Adrenal gland (tissue), 12 donors: ENCODE data around the gene ID1. TPM values are rescaled to one million over a fixed set of nuclear protein-coding genes. Genes with fewer than 3 reads are reported as not detected.

ENCODE experiments used
- DNase-seq, 7 donors: peaks; one replicate each; pipeline ENCODE4 v3.0.0-alpha.2; 2019 to 2020
- H3K27ac ChIP-seq, 5 donors: fragments of 200-600 bp; sonication (generic) in 4 of 5; 1 replicate in 3 of 5; 2 replicates in 2 of 5; pipeline versions ENCODE4 v1.5.1 to v1.8.0; 2016 to 2020; ENCODE audit warnings: mild to moderate bottlenecking in 1 of 5
- H3K27me3 ChIP-seq: fragments of 200-600 bp; 2 replicates; pipeline ENCODE4 v1.8.0; 2021
- H3K36me3 ChIP-seq, 2 donors: fragments of 200-600 bp; replicated peaks in 1 of 2; 1 replicate in 1 of 2; 2 replicates in 1 of 2; pipeline versions ENCODE4 v1.5.1 to v1.8.0; 2018 to 2022
- H3K4me1 ChIP-seq, 2 donors: fragments of 200-600 bp; replicated peaks in 1 of 2; 1 replicate in 1 of 2; 2 replicates in 1 of 2; pipeline versions ENCODE4 v1.5.1 to v1.8.0; 2018 to 2021
- H3K4me3 ChIP-seq, 4 donors: fragments of 200-600 bp; sonication (generic) in 3 of 4; one replicate each; pipeline ENCODE4 v1.5.1; 2016 to 2018
- H3K9me3 ChIP-seq, 3 donors: fragments of 200-600 bp; sonication (generic) in 1 of 3; replicated peaks in 1 of 3; 1 replicate in 2 of 3; 2 replicates in 1 of 3; pipeline versions ENCODE4 v1.5.1 to v1.8.0; 2016 to 2021
- POLR2A ChIP-seq, 2 donors: fragments of 450-650 bp; IDR thresholded peaks; one replicate each; pipeline ENCODE4 v1.6.1; 2017; ENCODE audit warnings: antibody characterized with exemption in 2 of 2, mild to moderate bottlenecking in 2 of 2, moderate library complexity in 1 of 2
- WGBS, 4 donors: extraction: QIAGEN DNeasy Blood & Tissue Kit in 2 of 4; methylation state at CpG; one replicate each; pipeline versions ENCODE4 v1.1.5 to v1.1.7; 2013 to 2017; 5-methylcytosine and 5-hydroxymethylcytosine counted together
- intact Hi-C, 2 donors: fragments of 100-400 bp; cut with DNase I; formaldehyde crosslinking; loops; one replicate each; pipeline versions ENCODE4 v1.14.1 to v1.15.0; 2022 to 2023
- polyA plus RNA-seq, 3 donors: library from polyadenylated mRNA; stranded (reverse); fragments of 200-250 nt in 2 of 3; fragments of 350-450 nt in 1 of 3; fragmentation: Illumina TruSeq in 1 of 3; extraction: RNeasy Lipid Tissue Mini Kit (QIAGEN cat#74804) in 1 of 3; gene quantifications; one replicate each; pipeline ENCODE4 v1.2.3, GENCODE V29; 2013 to 2014
- total RNA-seq, 9 donors: library from RNA; depleted of rRNA in 4 of 9; stranded (reverse); fragments of >200 nt in 4 of 9; fragments of 120-200 nt in 1 of 9; fragmentation: NEBNext Ultra II Directional in 1 of 9; extraction: Animal tissue kit (Norgen Biotek cat#: 25700) in 1 of 9; gene quantifications; one replicate each; pipeline versions ENCODE4 v1.1.0 to v1.2.4, GENCODE V29; 2013 to 2023
- TF ChIP-seq, protein P1 (sequence below), 6 experiments: fragments of 450-650 bp in 4 of 6; fragments of 200-600 bp in 2 of 6; sonication (generic) in 1 of 6; IDR thresholded peaks; 1 replicate in 5 of 6; 2 replicates in 1 of 6; pipeline versions ENCODE4 v1.5.1 to v1.8.0; 2016 to 2021; ENCODE audit warnings: antibody characterized with exemption in 6 of 6, mild to moderate bottlenecking in 2 of 6, moderate library complexity in 1 of 6
- donor health status: healthy with polysubstance abuse.
- donor health status: Bipolar disorder and iron deficiency.
- donor health status: DM: yes; HTN: yes; CAD: no.
- donor health status: DM: no; HTN: no; CAD: no.
- donor health status: DM: no; HTN: no; CAD: no.
- donor health status: DM: yes; HTN: yes; CAD: no.

The ID1 gene
- total and polyA plus RNA-seq, 12 donors: 19.8 to 468 (median 113) TPM

DNA sequence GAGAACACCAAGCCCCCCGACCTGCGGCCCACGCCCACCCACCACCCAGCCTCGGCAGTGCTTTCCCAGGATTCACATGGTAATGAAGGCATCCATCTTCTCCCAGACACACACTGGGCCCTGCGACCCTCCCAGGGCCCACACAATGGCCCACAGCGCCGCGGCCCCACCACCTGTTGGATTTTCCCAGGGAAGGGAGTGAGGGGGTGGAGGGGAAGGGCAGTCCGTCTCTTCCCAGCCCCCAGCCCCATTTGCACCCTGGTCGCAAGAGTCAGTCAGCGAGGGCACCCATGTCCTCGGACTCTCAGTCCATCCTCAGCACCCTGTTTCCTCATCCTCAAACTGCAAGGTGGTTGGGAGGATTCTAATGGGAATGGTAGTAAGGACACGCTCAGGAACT is 23.7 kb upstream of the ID1 start:
- Histone ChIP-seq H3K36me3 (no peaks in the 10 kb centered on the region), H3K27ac (no peak overlapping the region), H3K4me1 (no peaks in the 10 kb centered on the region), H3K4me3 (no peak overlapping the region), H3K9me3 (no peaks in the 10 kb centered on the region), H3K27me3 (no peaks in the 10 kb centered on the region)
- WGBS, 4 donors: 75 to 85% (median 83%) methylated on average over 9 to 13 of the region's 13 CpGs
- no peak for TF ChIP-seq POLR2A (IDR thresholded peaks at IDR 0.05)
- TF ChIP-seq, protein P1, sequence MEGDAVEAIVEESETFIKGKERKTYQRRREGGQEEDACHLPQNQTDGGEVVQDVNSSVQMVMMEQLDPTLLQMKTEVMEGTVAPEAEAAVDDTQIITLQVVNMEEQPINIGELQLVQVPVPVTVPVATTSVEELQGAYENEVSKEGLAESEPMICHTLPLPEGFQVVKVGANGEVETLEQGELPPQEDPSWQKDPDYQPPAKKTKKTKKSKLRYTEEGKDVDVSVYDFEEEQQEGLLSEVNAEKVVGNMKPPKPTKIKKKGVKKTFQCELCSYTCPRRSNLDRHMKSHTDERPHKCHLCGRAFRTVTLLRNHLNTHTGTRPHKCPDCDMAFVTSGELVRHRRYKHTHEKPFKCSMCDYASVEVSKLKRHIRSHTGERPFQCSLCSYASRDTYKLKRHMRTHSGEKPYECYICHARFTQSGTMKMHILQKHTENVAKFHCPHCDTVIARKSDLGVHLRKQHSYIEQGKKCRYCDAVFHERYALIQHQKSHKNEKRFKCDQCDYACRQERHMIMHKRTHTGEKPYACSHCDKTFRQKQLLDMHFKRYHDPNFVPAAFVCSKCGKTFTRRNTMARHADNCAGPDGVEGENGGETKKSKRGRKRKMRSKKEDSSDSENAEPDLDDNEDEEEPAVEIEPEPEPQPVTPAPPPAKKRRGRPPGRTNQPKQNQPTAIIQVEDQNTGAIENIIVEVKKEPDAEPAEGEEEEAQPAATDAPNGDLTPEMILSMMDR (IDR thresholded peaks at IDR 0.05): no peak
- intact Hi-C loops: no loop called here
- DNase-seq: no peak

DNA sequence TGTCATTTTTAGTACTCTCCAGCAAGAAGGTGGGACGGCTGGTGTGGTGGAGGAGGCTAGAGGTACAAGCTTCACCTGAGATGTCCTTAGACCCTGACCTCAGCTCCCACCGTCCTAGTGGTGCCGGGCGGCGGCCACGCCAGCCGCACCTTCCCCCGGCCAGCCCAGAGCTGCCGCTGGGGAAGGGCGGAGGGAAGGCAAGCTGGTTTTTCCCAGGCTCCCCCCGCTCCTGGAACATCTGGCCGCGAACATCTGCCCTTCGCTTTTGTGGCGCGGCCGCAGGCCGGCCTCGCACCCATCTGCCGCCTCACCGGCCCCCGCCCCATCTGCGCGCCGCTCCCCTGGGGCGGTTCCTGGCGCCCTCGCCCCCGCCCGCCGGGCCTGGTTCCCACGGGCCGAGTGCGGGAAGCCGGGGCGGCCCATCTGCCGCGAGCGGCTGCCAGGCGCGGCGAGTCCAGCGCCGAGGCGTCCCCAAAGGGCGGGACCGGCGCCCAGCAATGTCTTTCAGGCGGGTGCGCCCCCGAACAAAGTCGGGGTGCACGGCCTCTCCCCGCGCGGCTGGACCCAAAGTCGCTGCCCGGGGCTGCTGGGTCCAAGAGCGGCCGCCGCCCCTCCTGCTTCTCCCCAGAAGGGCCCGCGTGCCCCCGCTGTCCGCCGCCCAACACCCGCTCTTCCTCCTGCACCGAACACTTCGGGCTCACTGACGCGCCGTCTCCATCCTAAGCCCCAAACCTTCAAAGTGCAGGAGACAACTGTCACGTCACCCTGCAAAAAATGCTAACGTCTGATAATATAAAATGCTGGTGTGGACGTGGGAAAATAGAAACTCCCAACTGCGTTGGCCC is 17.3 kb upstream of the ID1 start:
- TF ChIP-seq, protein P1 (IDR thresholded peaks at IDR 0.05): no peak
- no peak for TF ChIP-seq POLR2A (IDR thresholded peaks at IDR 0.05)
- Histone ChIP-seq H3K27ac (peak overlapping the region in 4 of 5 donors; percentile 36 to 81 (median 57)), H3K9me3 (no peaks in the 10 kb centered on the region), H3K4me1 (peaks cover 11 to 12% of the 10 kb centered on the region in 2 donors), H3K27me3 (no peaks in the 10 kb centered on the region), H3K36me3 (no peaks in the 10 kb centered on the region), H3K4me3 (peak overlapping the region in 2 of 4 donors; percentile 18 to 51)
- peak in 1 of 7 donors; percentile 42 for DNase-seq
- intact Hi-C loops: no loop called here
- 4 to 24% (median 7%) methylated on average over 12 to 76 of the region's 76 CpGs for WGBS, 4 donors

DNA sequence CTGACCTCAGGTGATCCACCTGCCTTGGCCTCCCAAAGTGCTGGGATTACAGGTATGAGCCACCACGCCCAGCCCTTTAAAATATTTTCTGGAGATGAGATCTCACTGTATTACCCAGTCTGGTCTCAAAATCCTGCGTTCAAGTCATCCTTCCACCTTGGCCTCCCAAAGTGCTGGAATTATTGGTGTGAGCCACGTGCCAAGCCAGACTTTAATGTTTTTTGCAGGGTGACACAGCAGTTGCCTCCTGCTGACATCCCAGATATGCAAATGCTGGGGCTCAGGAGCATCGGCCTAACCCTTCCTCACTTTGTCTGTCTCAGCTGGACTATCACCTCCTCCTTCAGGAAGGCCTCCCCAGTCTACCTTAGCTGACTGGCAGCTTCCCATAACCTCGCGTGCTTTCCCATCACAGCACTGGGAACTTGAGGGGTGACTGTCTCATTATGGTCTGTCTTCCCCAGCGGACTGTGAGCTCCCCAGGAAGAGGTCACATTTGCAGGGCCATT is 14.3 kb upstream of the ID1 start:
- Histone ChIP-seq H3K27me3 (no peaks in the 10 kb centered on the region), H3K27ac (no peak overlapping the region), H3K4me1 (peaks cover 15 to 17% of the 10 kb centered on the region in 2 donors), H3K9me3 (no peaks in the 10 kb centered on the region), H3K36me3 (no peaks in the 10 kb centered on the region), H3K4me3 (no peak overlapping the region)
- TF ChIP-seq, protein P1 (IDR thresholded peaks at IDR 0.05): no peak
- no peak for TF ChIP-seq POLR2A (IDR thresholded peaks at IDR 0.05)
- intact Hi-C loops: no loop called here
- no peak for DNase-seq
- WGBS, 4 donors: 89 to 93% (median 90%) methylated on average over 7 of the region's 7 CpGs

DNA sequence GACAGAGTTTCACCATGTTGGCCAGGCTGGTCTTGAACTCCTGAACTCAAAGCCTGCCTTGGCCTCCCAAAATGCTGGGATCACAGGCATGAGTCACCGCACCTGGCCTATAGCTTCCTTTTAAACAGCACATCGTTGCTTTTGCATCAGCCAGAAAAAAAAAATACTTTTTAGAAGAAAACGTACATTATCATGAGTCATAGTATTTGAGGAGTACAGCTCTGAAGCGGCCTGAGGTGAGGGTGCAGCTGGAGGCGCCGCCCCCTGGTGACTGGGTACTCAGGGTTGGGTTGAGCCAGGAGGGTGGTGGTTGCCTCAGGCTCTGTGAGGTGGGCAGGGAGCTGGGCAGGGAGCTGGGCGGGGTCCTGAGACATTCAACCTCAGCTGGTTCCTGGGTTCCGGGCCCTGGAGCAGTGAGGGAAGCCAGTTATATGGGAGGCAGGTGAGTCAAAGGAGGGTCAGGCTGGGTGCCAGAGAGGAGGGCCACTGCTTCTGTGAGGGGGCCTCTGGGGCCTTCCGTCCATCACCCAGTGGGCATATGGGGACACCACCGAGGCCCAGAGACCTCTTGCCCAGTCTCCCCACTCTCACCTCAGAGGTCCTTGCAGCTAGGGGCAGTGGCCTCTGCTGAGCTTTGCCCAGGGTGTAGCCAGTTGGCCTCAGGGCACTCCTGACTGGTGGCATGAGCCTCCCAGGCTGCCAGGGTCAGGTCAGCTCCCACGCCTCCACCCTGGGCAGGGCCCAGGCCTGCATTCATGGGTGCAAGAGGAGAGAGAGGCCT is 11.7 kb upstream of the ID1 start:
- H3K9me3 ChIP-seq: no peaks in the 10 kb centered on the region
- 81 to 86% (median 85%) methylated on average over 6 to 11 of the region's 11 CpGs for WGBS, 4 donors
- H3K27me3 ChIP-seq: no peaks in the 10 kb centered on the region
- peaks cover 7 to 8% of the 10 kb centered on the region in 2 donors for H3K4me1 ChIP-seq
- TF ChIP-seq, protein P1 (IDR thresholded peaks at IDR 0.05): no peak
- TF ChIP-seq POLR2A (IDR thresholded peaks at IDR 0.05): no peak
- no peak overlapping the region for H3K4me3 ChIP-seq
- DNase-seq: no peak
- intact Hi-C loops: no loop called here
- H3K36me3 ChIP-seq: no peaks in the 10 kb centered on the region
- peak overlapping the region in 1 of 5 donors; percentile 80 for H3K27ac ChIP-seq
